IMR-90 (cell line): ENCODE measurements around the gene SDHA. TPM values are rescaled to one million over a fixed set of nuclear protein-coding genes. Genes with fewer than 3 reads are reported as not detected.
"Not testable (repeated sequence)": the region's sequence is repeated elsewhere in the genome, so short reads cannot be mapped to it uniquely, and the experiment has no call there.

Experiments
- ATAC-seq: fragments of 200-7000 bp; cut with Tn5 transposase; 2 replicates; pipeline ENCODE4 v1.9.1; 2020; ENCODE audit warnings: low read depth, mild to moderate bottlenecking, moderate library complexity
- BruUV-seq: library from RNA; stranded (reverse); fragments of 400-500 nt; replicated peaks from 2 replicates; lab custom pipeline; 2021; lab: Mats Ljungman, UMichigan
- CTCF ChIA-PET: fragments of 300-600 bp; formaldehyde crosslinking; extraction: SDS; loops from one replicate; lab custom pipeline; 2021; ENCODE audit warnings: antibody characterized with exemption; lab: Yijun Ruan, JAX
- POLR2A ChIA-PET: fragments of 300-600 bp; sonication (Branson Sonifier 250); formaldehyde crosslinking; loops from one replicate; lab custom pipeline; 2022; ENCODE audit warnings: antibody characterized with exemption; ENCODE audit not compliant: unreplicated experiment; lab: Charles Lee
- DNase-seq: peaks from one replicate; pipeline ENCODE4 v3.0.0; 2013
- H2AFZ ChIP-seq: replicated peaks from 2 replicates; pipeline ENCODE3; 2013; ENCODE audit warnings: low read length, mild to moderate bottlenecking; ENCODE audit not compliant: poor library complexity
- H2AK5ac ChIP-seq: 2 replicates; pipeline ENCODE4 v1.6.1; 2013; ENCODE audit warnings: low read depth, low read length, inconsistent platforms
- H2AK9ac ChIP-seq: replicated peaks from 2 replicates; pipeline ENCODE3; 2013; ENCODE audit warnings: mild to moderate bottlenecking, low read depth, low read length, moderate library complexity; ENCODE audit not compliant: poor library complexity
- H2BK120ac ChIP-seq: 2 replicates; pipeline ENCODE4 v1.6.1; 2013; ENCODE audit warnings: low read depth, low read length, inconsistent platforms
- H2BK15ac ChIP-seq: 3 replicates; pipeline ENCODE4 v1.6.1; 2013; ENCODE audit warnings: low read depth, low read length, inconsistent platforms
- H2BK20ac ChIP-seq: 2 replicates; pipeline ENCODE4 v1.6.1; 2013; ENCODE audit warnings: low read depth, mild to moderate bottlenecking, inconsistent platforms, low read length, moderate library complexity
- H2BK5ac ChIP-seq: 2 replicates; pipeline ENCODE4 v1.6.1; 2013; ENCODE audit warnings: mild to moderate bottlenecking, low read depth, low read length, inconsistent platforms; ENCODE audit not compliant: poor library complexity, severe bottlenecking
- H3K14ac ChIP-seq: replicated peaks from 2 replicates; pipeline ENCODE4 v1.6.1; 2013; ENCODE audit warnings: low read depth, low read length, inconsistent platforms
- H3K18ac ChIP-seq: 2 replicates; pipeline ENCODE4 v1.6.1; 2013; ENCODE audit warnings: low read depth, low read length, control low read depth
- H3K23ac ChIP-seq: 2 replicates; pipeline ENCODE4 v1.6.1; 2013; ENCODE audit warnings: low read depth, low read length, inconsistent platforms
- H3K27ac ChIP-seq: 2 replicates; pipeline ENCODE4 v1.5.1; 2013; ENCODE audit warnings: mild to moderate bottlenecking, control low read depth, low read length; ENCODE audit not compliant: insufficient read depth
- H3K27me3 ChIP-seq: 2 replicates; pipeline ENCODE4 v1.6.1; 2013; ENCODE audit warnings: low read length; ENCODE audit not compliant: control insufficient read depth, insufficient read depth
- H3K36me3 ChIP-seq: 2 replicates; pipeline ENCODE4 v1.6.1; 2013; ENCODE audit warnings: low read length, mixed read lengths; ENCODE audit not compliant: control insufficient read depth, insufficient read depth
- H3K4ac ChIP-seq: 2 replicates; pipeline ENCODE4 v1.6.1; 2013; ENCODE audit warnings: low read depth, low read length, inconsistent platforms
- H3K4me1 ChIP-seq: 2 replicates; pipeline ENCODE4 v1.6.1; 2013; ENCODE audit warnings: low read length, mixed read lengths; ENCODE audit not compliant: control insufficient read depth, insufficient read depth
- H3K4me2 ChIP-seq: 2 replicates; pipeline ENCODE4 v1.6.1; 2013; ENCODE audit warnings: low read depth, mild to moderate bottlenecking, control low read depth, low read length, moderate library complexity
- H3K4me3 ChIP-seq: 2 replicates; pipeline ENCODE4 v1.5.1; 2013; ENCODE audit warnings: low read depth, mild to moderate bottlenecking, control low read depth, low read length, moderate library complexity; ENCODE audit not compliant: insufficient read depth
- H3K56ac ChIP-seq: 2 replicates; pipeline ENCODE4 v1.6.1; 2013; ENCODE audit warnings: low read length, inconsistent platforms; ENCODE audit not compliant: insufficient read depth; ENCODE audit errors: extremely low read depth
- H3K79me1 ChIP-seq, 2 experiments: 2 replicates each; pipeline ENCODE4 v1.6.1; 2013; ENCODE audit warnings: low read length in 2 of 2, inconsistent platforms in 1 of 2, low read depth in 1 of 2
- H3K9ac ChIP-seq: 2 replicates; pipeline ENCODE4 v1.6.1; 2013; ENCODE audit warnings: low read depth, low read length, control low read depth
- H3K9me1 ChIP-seq: 2 replicates; pipeline ENCODE4 v1.6.1; 2013; ENCODE audit warnings: low read length, inconsistent platforms; ENCODE audit not compliant: insufficient read depth
- H3K9me3 ChIP-seq: 2 replicates; pipeline ENCODE4 v1.6.1; 2013; ENCODE audit warnings: low read length; ENCODE audit not compliant: control insufficient read depth, insufficient read depth
- H4K20me1 ChIP-seq: 2 replicates; pipeline ENCODE4 v1.6.1; 2013; ENCODE audit warnings: low read length, inconsistent platforms; ENCODE audit not compliant: insufficient read depth
- H4K5ac ChIP-seq: 2 replicates; pipeline ENCODE4 v1.6.1; 2013; ENCODE audit warnings: mild to moderate bottlenecking, low read depth, low read length, control low read depth
- H4K8ac ChIP-seq, 2 experiments: 2 replicates each; pipeline ENCODE4 v1.6.1; 2013; ENCODE audit warnings: low read depth in 2 of 2, low read length in 2 of 2, control low read depth in 1 of 2, inconsistent platforms in 1 of 2
- H4K91ac ChIP-seq: 2 replicates; pipeline ENCODE4 v1.6.1; 2013; ENCODE audit warnings: low read depth, low read length, inconsistent platforms; ENCODE audit not compliant: insufficient read depth
- WGBS, 2 experiments: methylation state at CpG; one replicate each; pipeline versions ENCODE4 v1.1.5 to v1.1.7; 2013; ENCODE audit warnings: missing lambda C conversion rate in 2 of 2; ENCODE audit not compliant: insufficient read length in 1 of 2; ENCODE audit errors: extremely low coverage in 2 of 2; 5-methylcytosine and 5-hydroxymethylcytosine counted together
- dilution Hi-C: fragments of 300-500 bp; cut with HindIII; formaldehyde crosslinking; loops from one replicate; pipeline ENCODE4 v1.14.3; 2018; ENCODE audit warnings: low sequenced_read_pairs; ENCODE audit not compliant: unreplicated experiment
- in situ Hi-C: fragments of 300-500 bp; cut with MboI; formaldehyde crosslinking; loops from 3 replicates; pipeline ENCODE4 v1.14.3; 2019; ENCODE audit warnings: low sequenced_read_pairs, inconsistent platforms, mixed read lengths
- intact Hi-C: fragments of 100-400 bp; cut with micrococcal nuclease; formaldehyde crosslinking; loops from 2 replicates; pipeline ENCODE4 v1.10.0; 2022
- polyA plus RNA-seq, 3 experiments: library from polyadenylated mRNA; depleted of rRNA; stranded (reverse); fragments of >200 nt; gene quantifications; 2 replicates each; pipeline ENCODE4 v1.2.3, GENCODE V29; 2012; ENCODE audit warnings: low replicate concordance in 1 of 3
- total RNA-seq: library from RNA; depleted of rRNA; stranded (reverse); fragments of >200 nt; gene quantifications from 2 replicates; pipeline ENCODE4 v1.2.3, GENCODE V29; 2012

SDHA gene
- total and polyA plus RNA-seq, 2 of the 4 experiments (the other 2 are of a cell fraction), result 105 to 121 TPM

- H2BK5ac ChIP-seq, H3K23ac ChIP-seq, H3K18ac ChIP-seq, dilution Hi-C loops, H3K4me2 ChIP-seq, H2AFZ ChIP-seq, H2BK15ac ChIP-seq, H4K91ac ChIP-seq, H3K14ac ChIP-seq, BruUV-seq, H2AK5ac ChIP-seq, H2AK9ac ChIP-seq, H3K56ac ChIP-seq, POLR2A ChIA-PET, CTCF ChIA-PET, H3K9ac ChIP-seq, H4K5ac ChIP-seq, DNase-seq, intact Hi-C loops, H3K27me3 ChIP-seq, H3K4me1 ChIP-seq, H2BK120ac ChIP-seq, H4K8ac ChIP-seq, H3K9me3 ChIP-seq, H2BK20ac ChIP-seq, H3K9me1 ChIP-seq, ATAC-seq, H3K4ac ChIP-seq, H3K27ac ChIP-seq, in situ Hi-C loops, H3K4me3 ChIP-seq: not testable (repeated sequence)
- peaks cover 24% of the 10 kb centered on the region for H4K20me1 ChIP-seq
- H3K36me3 ChIP-seq, result peaks cover 60% of the 10 kb centered on the region
- H3K79me1 ChIP-seq, result peaks cover 38 to 39% of the 10 kb centered on the region in 2 experiments
- WGBS, 2 experiments, result 100% methylated on average over 1 of the region's 17 CpGs; no CpG with 5 or more reads in 1 of the 2 experiments
Observed at GRCh38 chr5:227375-227774, 9.3 kb downstream of the SDHA start.
